ENCODE measurements around the gene SPAG9.

SPAG9 gene

DNA sequence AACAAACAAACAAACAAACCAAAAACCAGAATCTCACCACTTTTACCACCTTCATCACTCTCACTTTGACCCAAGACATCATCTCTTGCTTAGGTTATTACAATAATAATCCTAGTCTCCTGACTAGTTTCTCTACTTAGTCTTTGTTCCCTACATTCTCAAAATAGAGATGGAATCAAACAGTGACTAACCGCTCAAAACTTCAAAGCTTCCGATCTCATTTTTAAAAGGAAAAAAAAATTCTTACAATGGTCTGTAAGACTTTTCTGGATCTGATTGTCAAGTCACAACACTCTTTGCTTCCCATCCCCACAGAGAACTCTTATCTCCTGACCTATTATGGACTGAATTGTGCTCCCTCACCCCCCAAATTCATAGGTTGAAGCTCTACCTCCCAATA, 60.9 kb downstream of the SPAG9 start:
- Histone ChIP-seq H3K79me2 (ENCODE audit: low read length) (peaks cover 31% of the 10 kb centered on the region), H3K9me2 (replicated peaks; ENCODE audit: insufficient read depth, low read length) (no peaks in the 10 kb centered on the region), H3K4me3 (ENCODE audit: low read length) (no peak overlapping the region), H3K4me1 (ENCODE audit: low read length) (no peaks in the 10 kb centered on the region), H3K27me3 (replicated peaks; ENCODE audit: insufficient read depth, low read length) (no peaks in the 10 kb centered on the region), H3K27ac (ENCODE audit: low read length) (no peak overlapping the region), H3K4me2 (ENCODE audit: low read depth, low read length) (no peak overlapping the region), H3K36me3 (replicated peaks; ENCODE audit: insufficient read depth, low read length) (no peaks in the 10 kb centered on the region), H4K20me1 (ENCODE audit: insufficient read depth, low read length) (no peaks in the 10 kb centered on the region), H2AFZ (ENCODE audit: low read length) (no peak overlapping the region), H3K9me3 (replicated peaks; ENCODE audit: insufficient read depth, low read length) (no peaks in the 10 kb centered on the region), H3K9ac (ENCODE audit: low read length) (no peak overlapping the region), H3F3A (ENCODE audit: insufficient read depth, low read length) (no peaks in the 10 kb centered on the region)
- no peak for DNase-seq
- no peak for TF ChIP-seq EZH2 (optimal IDR thresholded peaks at IDR 0.05; ENCODE audit: low read depth, low read length)

DNA sequence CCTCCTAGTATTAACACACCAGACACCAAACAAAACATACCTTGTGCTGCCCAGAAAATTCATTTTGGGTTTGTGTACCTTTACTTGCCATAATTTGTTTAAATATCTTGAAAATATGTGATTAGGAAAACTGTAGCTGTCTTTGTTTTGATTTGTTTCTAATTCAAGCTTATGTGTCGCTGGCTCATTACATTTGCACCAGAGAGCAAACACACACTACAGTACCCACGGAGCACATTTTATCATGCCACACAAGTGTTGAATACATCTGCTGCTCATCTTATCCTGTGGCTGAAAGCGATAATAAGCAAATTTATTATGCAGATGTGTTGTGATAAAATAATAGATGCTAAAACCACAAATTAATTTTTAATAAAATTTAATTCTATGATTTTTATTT, 63.1 kb downstream of the SPAG9 start:
- Histone ChIP-seq H3K9me2 (replicated peaks; ENCODE audit: insufficient read depth, low read length) (no peaks in the 10 kb centered on the region), H3K4me1 (ENCODE audit: low read length) (no peaks in the 10 kb centered on the region), H3K36me3 (replicated peaks; ENCODE audit: insufficient read depth, low read length) (no peaks in the 10 kb centered on the region), H2AFZ (ENCODE audit: low read length) (no peak overlapping the region), H3K4me3 (ENCODE audit: low read length) (no peak overlapping the region), H3K9me3 (replicated peaks; ENCODE audit: insufficient read depth, low read length) (no peaks in the 10 kb centered on the region), H3K9ac (ENCODE audit: low read length) (no peak overlapping the region), H3F3A (ENCODE audit: insufficient read depth, low read length) (no peaks in the 10 kb centered on the region), H3K27me3 (replicated peaks; ENCODE audit: insufficient read depth, low read length) (no peaks in the 10 kb centered on the region), H3K4me2 (ENCODE audit: low read depth, low read length) (no peak overlapping the region), H4K20me1 (ENCODE audit: insufficient read depth, low read length) (no peaks in the 10 kb centered on the region), H3K79me2 (ENCODE audit: low read length) (peaks cover 26% of the 10 kb centered on the region), H3K27ac (ENCODE audit: low read length) (no peak overlapping the region)
- TF ChIP-seq, protein P1, sequence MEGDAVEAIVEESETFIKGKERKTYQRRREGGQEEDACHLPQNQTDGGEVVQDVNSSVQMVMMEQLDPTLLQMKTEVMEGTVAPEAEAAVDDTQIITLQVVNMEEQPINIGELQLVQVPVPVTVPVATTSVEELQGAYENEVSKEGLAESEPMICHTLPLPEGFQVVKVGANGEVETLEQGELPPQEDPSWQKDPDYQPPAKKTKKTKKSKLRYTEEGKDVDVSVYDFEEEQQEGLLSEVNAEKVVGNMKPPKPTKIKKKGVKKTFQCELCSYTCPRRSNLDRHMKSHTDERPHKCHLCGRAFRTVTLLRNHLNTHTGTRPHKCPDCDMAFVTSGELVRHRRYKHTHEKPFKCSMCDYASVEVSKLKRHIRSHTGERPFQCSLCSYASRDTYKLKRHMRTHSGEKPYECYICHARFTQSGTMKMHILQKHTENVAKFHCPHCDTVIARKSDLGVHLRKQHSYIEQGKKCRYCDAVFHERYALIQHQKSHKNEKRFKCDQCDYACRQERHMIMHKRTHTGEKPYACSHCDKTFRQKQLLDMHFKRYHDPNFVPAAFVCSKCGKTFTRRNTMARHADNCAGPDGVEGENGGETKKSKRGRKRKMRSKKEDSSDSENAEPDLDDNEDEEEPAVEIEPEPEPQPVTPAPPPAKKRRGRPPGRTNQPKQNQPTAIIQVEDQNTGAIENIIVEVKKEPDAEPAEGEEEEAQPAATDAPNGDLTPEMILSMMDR (IDR thresholded peaks at IDR 0.05; ENCODE audit: low read length), result no peak
- TF ChIP-seq EZH2 (optimal IDR thresholded peaks at IDR 0.05; ENCODE audit: low read depth, low read length) (no peak), EZH2phosphoT487 (IDR thresholded peaks at IDR 0.05; ENCODE audit: low read length) (no peak)
- no peak for DNase-seq

DNA sequence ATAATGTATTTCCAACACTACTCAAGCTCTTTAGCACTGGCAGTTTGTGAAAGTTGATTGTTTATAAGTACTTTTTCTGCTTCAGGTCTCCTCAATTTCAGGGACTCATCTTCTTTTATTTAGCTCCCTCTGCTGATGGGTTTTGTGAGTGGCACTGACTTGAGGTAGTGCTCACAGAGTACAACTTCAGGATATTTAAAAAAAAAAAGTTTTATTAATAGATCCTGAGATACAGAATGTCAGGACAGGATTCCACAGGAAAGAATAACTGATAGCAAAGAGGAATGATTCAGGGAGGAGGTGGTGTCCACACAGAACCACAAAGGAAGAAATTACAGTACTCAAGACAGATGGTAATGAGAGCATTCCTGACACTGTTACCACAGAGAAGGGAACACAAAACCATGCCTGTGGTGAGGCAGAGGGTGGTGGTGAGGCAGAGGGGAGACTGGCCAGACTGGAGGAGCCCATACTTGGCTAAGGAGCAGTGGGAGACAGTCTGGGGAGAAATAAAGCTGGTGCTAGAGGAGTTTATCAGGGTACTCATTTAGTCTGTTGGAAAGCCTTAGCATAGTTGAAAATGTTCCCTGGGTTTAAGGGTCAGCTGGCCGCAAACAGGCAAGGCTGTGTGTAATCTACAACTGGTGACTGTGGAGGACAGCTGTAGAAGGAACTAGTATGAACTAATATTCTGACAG, 63.7 kb downstream of the SPAG9 start:
- H3K27me3 ChIP-seq (replicated peaks; ENCODE audit: insufficient read depth, low read length), result no peaks in the 10 kb centered on the region
- H3K4me3 ChIP-seq (ENCODE audit: low read length), result no peak overlapping the region
- no peak overlapping the region for H3K27ac ChIP-seq (ENCODE audit: low read length)
- no peaks in the 10 kb centered on the region for H3F3A ChIP-seq (ENCODE audit: insufficient read depth, low read length)
- no peak overlapping the region for H2AFZ ChIP-seq (ENCODE audit: low read length)
- no peaks in the 10 kb centered on the region for H3K36me3 ChIP-seq (replicated peaks; ENCODE audit: insufficient read depth, low read length)
- no peaks in the 10 kb centered on the region for H3K4me1 ChIP-seq (ENCODE audit: low read length)
- no peaks in the 10 kb centered on the region for H4K20me1 ChIP-seq (ENCODE audit: insufficient read depth, low read length)
- H3K79me2 ChIP-seq (ENCODE audit: low read length), result peaks cover 22% of the 10 kb centered on the region
- H3K9me2 ChIP-seq (replicated peaks; ENCODE audit: insufficient read depth, low read length), result no peaks in the 10 kb centered on the region
- H3K9me3 ChIP-seq (replicated peaks; ENCODE audit: insufficient read depth, low read length), result no peaks in the 10 kb centered on the region
- no peak overlapping the region for H3K4me2 ChIP-seq (ENCODE audit: low read depth, low read length)
- no peak for TF ChIP-seq EZH2 (optimal IDR thresholded peaks at IDR 0.05; ENCODE audit: low read depth, low read length)
- no peak for TF ChIP-seq EZH2phosphoT487 (IDR thresholded peaks at IDR 0.05; ENCODE audit: low read length)
- TF ChIP-seq, protein P1 (IDR thresholded peaks at IDR 0.05; ENCODE audit: low read length), result peak; percentile 57
- no peak overlapping the region for H3K9ac ChIP-seq (ENCODE audit: low read length)
- DNase-seq, result peak; percentile 62

DNA sequence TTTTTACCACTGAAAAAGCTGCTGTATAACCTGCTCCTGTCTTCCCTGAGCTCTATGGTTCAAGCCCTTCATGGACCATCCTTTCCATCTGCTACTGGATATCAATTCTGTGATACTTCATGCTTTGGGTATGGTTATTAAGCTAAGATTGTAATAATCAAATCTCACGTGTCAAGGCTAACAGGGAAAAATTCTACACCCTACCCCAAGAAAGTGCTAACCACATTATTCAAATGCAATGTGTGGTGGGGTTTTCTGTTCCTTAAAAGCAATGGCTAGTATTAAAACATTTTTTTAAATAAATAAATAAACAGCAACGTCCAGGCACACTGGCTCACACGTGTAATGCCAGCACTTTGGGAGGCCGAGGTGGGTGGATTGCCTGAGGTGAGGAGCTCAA, 65.9 kb downstream of the SPAG9 start:
- no peaks in the 10 kb centered on the region for H4K20me1 ChIP-seq (ENCODE audit: insufficient read depth, low read length)
- no peak for DNase-seq
- no peak overlapping the region for H3K27ac ChIP-seq (ENCODE audit: low read length)
- no peaks in the 10 kb centered on the region for H3K27me3 ChIP-seq (replicated peaks; ENCODE audit: insufficient read depth, low read length)
- no peak overlapping the region for H2AFZ ChIP-seq (ENCODE audit: low read length)
- H3K9ac ChIP-seq (ENCODE audit: low read length), result no peak overlapping the region
- H3K4me3 ChIP-seq (ENCODE audit: low read length), result no peak overlapping the region
- peaks cover 25% of the 10 kb centered on the region for H3K79me2 ChIP-seq (ENCODE audit: low read length)
- H3K9me2 ChIP-seq (replicated peaks; ENCODE audit: insufficient read depth, low read length), result no peaks in the 10 kb centered on the region
- H3F3A ChIP-seq (ENCODE audit: insufficient read depth, low read length), result no peaks in the 10 kb centered on the region
- H3K9me3 ChIP-seq (replicated peaks; ENCODE audit: insufficient read depth, low read length), result no peaks in the 10 kb centered on the region
- H3K4me2 ChIP-seq (ENCODE audit: low read depth, low read length), result no peak overlapping the region
- H3K4me1 ChIP-seq (ENCODE audit: low read length), result peaks cover 6% of the 10 kb centered on the region; the same call in 1 of the 2 replicates
- no peaks in the 10 kb centered on the region for H3K36me3 ChIP-seq (replicated peaks; ENCODE audit: insufficient read depth, low read length)
- no peak for TF ChIP-seq EZH2 (optimal IDR thresholded peaks at IDR 0.05; ENCODE audit: low read depth, low read length)
- TF ChIP-seq EZH2phosphoT487 (IDR thresholded peaks at IDR 0.05; ENCODE audit: low read length), result no peak
- TF ChIP-seq, protein P1 (IDR thresholded peaks at IDR 0.05; ENCODE audit: low read length), result no peak

Data from MM.1S (cell line).